GM23338 (cell line): ENCODE results near the gene CNN2.

Experiments used
- CTCF ChIP-seq, 2 experiments: fragments of 200-600 bp in 1 of 2; sonication (generic) in 1 of 2; conservative IDR thresholded peaks; 2 replicates each; pipeline versions ENCODE4 v1.5.1 to v1.6.1; 2016 to 2017; ENCODE audit warnings: antibody characterized with exemption in 2 of 2, low read depth in 2 of 2, mild to moderate bottlenecking in 2 of 2, moderate library complexity in 1 of 2
- JUNB ChIP-seq: IDR thresholded peaks from one replicate; pipeline ENCODE4 v1.6.1; 2016; ENCODE audit warnings: antibody characterized with exemption; ENCODE audit not compliant: unreplicated experiment

- TF ChIP-seq CTCF (conservative IDR thresholded peaks at IDR 0.05; ENCODE audit: low read depth in 2 of 2) (no peak), JUNB (no peak)
These were observed 48.3 kb downstream of the CNN2 start for GRCh38 chr19:1074544-1075283.
